VCaP (cell line): ENCODE data around the gene PDGFD.

ENCODE experiments used
- H3K27ac ChIP-seq: fragments of 450-650 bp; 2 replicates; pipeline ENCODE4 v1.5.1; 2017
- TF ChIP-seq, protein P1 (sequence below): fragments of 450-650 bp; conservative IDR thresholded peaks from 2 replicates; pipeline ENCODE4 v1.5.1; 2017; ENCODE audit warnings: mild to moderate bottlenecking, moderate library complexity

PDGFD gene

DNA sequence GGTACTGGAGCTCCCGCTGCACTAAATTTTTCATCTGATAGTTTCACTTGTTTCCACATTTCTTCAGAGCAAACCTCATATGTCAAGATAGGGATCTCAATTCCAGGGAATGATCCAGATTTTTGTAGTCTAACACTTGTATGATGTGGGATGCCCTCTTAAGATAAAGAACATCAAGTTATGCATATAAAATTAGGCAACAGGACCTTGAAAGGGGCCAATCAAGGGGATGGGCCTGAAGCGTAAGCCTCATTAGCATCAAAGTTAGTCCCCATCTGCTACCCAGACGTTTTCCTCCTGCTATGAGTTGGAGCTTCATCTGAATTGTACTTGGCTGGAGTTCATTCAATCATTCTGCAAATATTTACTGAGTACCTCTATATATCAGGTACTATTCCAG, 17.5 kb downstream of the PDGFD start:
- TF ChIP-seq, protein P1, sequence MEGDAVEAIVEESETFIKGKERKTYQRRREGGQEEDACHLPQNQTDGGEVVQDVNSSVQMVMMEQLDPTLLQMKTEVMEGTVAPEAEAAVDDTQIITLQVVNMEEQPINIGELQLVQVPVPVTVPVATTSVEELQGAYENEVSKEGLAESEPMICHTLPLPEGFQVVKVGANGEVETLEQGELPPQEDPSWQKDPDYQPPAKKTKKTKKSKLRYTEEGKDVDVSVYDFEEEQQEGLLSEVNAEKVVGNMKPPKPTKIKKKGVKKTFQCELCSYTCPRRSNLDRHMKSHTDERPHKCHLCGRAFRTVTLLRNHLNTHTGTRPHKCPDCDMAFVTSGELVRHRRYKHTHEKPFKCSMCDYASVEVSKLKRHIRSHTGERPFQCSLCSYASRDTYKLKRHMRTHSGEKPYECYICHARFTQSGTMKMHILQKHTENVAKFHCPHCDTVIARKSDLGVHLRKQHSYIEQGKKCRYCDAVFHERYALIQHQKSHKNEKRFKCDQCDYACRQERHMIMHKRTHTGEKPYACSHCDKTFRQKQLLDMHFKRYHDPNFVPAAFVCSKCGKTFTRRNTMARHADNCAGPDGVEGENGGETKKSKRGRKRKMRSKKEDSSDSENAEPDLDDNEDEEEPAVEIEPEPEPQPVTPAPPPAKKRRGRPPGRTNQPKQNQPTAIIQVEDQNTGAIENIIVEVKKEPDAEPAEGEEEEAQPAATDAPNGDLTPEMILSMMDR = no peak
- H3K27ac ChIP-seq = no peak overlapping the region

- H3K27ac ChIP-seq = no peak overlapping the region
- TF ChIP-seq, protein P1 = no peak
Observed at GRCh38 chr11:104145062-104145461, 18.9 kb downstream of the PDGFD start.

- TF ChIP-seq, protein P1 = no peak
- H3K27ac ChIP-seq = no peak overlapping the region
Observed at GRCh38 chr11:104142698-104143097, 21.2 kb downstream of the PDGFD start.

DNA sequence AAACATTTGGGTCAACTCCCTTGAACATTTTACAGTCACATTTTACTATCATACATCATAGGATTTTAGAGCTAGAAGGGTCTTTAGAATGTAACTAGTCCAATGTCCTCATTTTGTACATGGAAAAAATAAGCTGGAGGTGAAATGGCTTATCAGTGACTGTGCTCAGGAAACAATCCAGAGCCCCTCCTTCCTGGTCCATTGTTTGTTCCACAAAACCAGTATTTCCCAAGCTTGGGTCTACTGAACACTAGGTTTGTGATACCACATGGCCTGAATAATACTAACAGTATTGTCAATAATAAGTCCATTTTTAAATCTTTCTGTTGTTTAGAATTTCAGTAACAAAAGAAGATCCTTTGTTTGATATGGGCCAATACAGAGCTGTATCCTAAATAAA, 27.1 kb downstream of the PDGFD start:
- no peak overlapping the region for H3K27ac ChIP-seq
- TF ChIP-seq, protein P1 = no peak

GRCh38 chr11:104134745-104135144, 29.2 kb downstream of the PDGFD start:
- TF ChIP-seq, protein P1 = no peak
- no peak overlapping the region for H3K27ac ChIP-seq

DNA sequence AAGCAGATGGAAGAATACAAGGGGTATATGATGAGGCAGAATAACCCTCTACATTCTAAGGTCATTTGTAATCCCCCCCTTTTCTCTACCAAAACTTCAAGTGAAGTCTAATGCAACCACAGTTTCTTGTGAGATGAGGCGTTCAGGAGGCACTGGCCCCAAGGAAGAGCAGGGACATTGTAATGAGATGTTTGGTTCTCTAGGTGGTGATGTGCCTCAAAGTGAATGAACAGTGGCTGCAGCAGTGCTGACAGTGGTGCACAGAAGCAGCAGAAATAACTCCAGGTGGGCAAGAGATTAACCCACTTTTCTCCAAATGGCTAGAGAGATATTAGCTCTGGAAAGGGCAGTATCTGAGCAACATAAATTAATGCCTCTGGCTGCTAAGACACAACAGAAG, 33.8 kb downstream of the PDGFD start:
- TF ChIP-seq, protein P1 = no peak
- no peak overlapping the region for H3K27ac ChIP-seq

DNA sequence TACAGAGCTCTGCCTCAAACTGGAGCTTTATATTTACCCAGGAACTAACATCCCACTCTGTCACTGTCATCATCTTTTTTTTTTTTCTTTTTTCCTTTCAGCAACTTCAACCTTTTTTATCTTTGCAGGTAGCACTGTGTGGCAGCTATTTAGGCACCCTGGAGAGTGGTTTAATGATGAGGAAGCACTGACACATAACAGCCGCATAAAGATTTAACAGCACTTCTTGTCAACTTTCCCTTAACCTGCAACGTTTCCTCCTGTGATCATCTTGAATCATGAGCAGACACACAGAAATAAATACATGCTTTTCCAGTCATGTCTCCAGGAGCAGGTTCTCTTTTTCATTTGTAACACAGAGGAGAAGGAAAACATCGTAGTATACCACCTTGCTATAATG, 34.8 kb downstream of the PDGFD start:
- H3K27ac ChIP-seq = no peak overlapping the region
- TF ChIP-seq, protein P1 = no peak

DNA sequence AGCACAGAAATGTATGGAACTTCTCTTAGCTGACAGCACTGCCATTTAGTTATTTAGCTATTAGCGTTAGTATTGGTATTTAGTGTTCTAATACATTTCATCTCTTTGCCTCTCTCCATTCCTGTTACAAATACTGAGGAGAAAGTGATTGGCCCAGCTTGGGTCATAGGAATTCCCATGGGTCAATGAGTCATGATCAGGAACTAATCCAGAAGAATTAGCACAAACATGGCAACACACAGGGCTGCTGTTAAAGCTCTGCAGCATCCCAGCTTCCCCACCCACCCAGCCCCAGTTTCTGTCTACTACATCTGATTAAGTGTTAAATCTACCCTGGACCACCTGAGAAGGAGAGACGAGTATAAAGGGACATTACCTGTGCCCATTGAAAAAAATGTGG, 36.1 kb downstream of the PDGFD start:
- TF ChIP-seq, protein P1 = no peak
- no peak overlapping the region for H3K27ac ChIP-seq
